ENCODE results near the gene DOCK9.

DNA sequence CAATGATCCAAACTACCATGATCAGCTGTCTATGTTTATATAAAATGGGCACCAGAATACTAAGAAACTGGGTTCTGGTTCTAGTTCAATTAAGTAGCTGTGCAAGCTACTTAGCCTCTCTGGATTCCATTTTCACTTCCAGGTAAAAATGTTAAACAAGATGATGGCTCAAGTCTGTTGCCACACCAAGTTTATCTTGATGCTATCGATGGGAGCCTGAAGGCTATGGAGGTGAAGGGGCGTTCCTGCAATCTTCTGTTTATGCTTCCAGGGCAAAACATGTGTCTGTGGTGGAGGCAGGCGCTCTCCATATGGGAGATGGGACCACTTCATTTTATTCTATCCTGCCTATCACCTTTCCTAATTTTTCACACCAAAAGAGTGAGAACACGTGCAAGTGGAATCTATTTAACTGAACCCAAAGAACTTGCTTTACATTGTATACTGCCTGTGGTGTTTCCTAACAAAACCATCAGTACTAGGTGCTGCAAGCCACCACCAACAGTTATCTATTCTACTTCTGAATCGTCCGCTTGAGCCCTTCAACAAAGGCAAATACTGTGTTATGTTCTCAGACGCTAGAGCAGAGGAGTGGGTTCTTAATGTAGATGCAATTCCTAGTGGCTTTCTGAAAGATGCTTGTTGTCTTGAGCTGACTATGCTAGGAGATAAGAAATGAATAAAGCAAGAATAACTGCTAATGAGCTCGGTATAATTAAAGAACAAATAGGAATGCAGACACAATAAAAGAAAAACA, 70.9 kb downstream of the DOCK9 start:
- TF ChIP-seq, protein P1, sequence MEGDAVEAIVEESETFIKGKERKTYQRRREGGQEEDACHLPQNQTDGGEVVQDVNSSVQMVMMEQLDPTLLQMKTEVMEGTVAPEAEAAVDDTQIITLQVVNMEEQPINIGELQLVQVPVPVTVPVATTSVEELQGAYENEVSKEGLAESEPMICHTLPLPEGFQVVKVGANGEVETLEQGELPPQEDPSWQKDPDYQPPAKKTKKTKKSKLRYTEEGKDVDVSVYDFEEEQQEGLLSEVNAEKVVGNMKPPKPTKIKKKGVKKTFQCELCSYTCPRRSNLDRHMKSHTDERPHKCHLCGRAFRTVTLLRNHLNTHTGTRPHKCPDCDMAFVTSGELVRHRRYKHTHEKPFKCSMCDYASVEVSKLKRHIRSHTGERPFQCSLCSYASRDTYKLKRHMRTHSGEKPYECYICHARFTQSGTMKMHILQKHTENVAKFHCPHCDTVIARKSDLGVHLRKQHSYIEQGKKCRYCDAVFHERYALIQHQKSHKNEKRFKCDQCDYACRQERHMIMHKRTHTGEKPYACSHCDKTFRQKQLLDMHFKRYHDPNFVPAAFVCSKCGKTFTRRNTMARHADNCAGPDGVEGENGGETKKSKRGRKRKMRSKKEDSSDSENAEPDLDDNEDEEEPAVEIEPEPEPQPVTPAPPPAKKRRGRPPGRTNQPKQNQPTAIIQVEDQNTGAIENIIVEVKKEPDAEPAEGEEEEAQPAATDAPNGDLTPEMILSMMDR (IDR thresholded peaks at IDR 0.05) = no peak
- TF ChIP-seq EP300 (IDR thresholded peaks at IDR 0.05; ENCODE audit: borderline replicate concordance in 1 of 2, low read depth in 1 of 2, low read length in 1 of 2) (no peak), NFIC (IDR thresholded peaks at IDR 0.05; ENCODE audit: borderline replicate concordance) (no peak), GABPA (IDR thresholded peaks at IDR 0.05; ENCODE audit: low read depth) (no peak), REST (IDR thresholded peaks at IDR 0.05; ENCODE audit: low read depth, low read length) (no peak), TEAD4 (IDR thresholded peaks at IDR 0.05; ENCODE audit: borderline replicate concordance, insufficient read depth) (no peak), SIN3A (IDR thresholded peaks at IDR 0.05; ENCODE audit: borderline replicate concordance, low read depth, low read length) (no peak), SMC3 (IDR thresholded peaks at IDR 0.05; ENCODE audit: low read depth, low read length) (no peak), RFX5 (IDR thresholded peaks at IDR 0.05; ENCODE audit: low read length) (no peak), TAF1 (IDR thresholded peaks at IDR 0.05; ENCODE audit: borderline replicate concordance, low read depth, low read length) (no peak), MXI1 (IDR thresholded peaks at IDR 0.05; ENCODE audit: low read depth, low read length) (no peak)

Measured in SK-N-SH (cell line).